GM18511 (cell line): ENCODE results near the gene LDLRAD3.
"Not testable (repeated sequence)": the region's sequence is repeated elsewhere in the genome, so short reads cannot be mapped to it uniquely, and the experiment has no call there.

Source experiments
- ATAC-seq: cut with Tn5 transposase; IDR thresholded peaks from one replicate; pipeline ENCODE4 v1.9.1; 2021; ENCODE audit warnings: mild to moderate bottlenecking, moderate library complexity; ENCODE audit not compliant: unreplicated experiment

LDLRAD3 gene

GRCh38 chr11:36039471-36039870 lies 95.6 kb downstream of the LDLRAD3 start:
- no peak for ATAC-seq

DNA sequence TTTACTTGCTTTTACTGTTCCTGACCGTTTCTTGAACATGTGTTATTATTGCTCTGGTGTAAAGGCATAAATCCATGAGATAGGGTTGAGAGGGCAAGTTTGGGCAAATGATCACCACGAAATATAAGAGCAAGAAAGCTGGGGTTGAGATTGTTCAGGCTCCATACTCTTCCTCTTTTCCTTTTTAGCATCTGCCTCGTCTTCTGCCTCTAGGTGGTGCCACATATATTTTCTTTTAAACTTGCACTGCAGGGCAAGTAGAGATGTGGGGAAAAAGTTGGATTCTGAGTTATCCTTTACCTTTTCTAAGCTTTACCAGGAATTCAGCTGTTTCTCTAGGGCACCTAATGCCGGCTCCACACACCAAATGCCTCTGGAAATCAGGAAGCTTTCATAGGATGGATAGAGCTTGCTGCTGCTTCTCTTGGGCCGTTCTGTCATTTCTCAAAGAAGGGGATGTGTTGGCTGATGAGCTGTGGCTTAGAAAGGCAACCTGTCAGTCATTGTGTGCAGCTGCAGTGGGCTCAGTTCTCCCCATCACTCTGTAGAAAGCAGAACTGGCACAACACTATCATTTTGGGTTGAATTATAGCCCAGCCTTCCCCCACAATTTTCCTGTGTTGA lies 98.2 kb downstream of the LDLRAD3 start:
- no peak for ATAC-seq

GRCh38 chr11:36044636-36045035 lies 100.8 kb downstream of the LDLRAD3 start:
- no peak for ATAC-seq

GRCh38 chr11:36045945-36046344 lies 102.1 kb downstream of the LDLRAD3 start:
- ATAC-seq = not testable (repeated sequence)

- ATAC-seq = no peak
Measured at GRCh38 chr11:36046932-36047331, 103.1 kb downstream of the LDLRAD3 start.

- no peak for ATAC-seq
Measured at GRCh38 chr11:36047344-36047743, 103.5 kb downstream of the LDLRAD3 start.

GRCh38 chr11:36048496-36049247 lies 104.8 kb downstream of the LDLRAD3 start:
- ATAC-seq = no peak

DNA sequence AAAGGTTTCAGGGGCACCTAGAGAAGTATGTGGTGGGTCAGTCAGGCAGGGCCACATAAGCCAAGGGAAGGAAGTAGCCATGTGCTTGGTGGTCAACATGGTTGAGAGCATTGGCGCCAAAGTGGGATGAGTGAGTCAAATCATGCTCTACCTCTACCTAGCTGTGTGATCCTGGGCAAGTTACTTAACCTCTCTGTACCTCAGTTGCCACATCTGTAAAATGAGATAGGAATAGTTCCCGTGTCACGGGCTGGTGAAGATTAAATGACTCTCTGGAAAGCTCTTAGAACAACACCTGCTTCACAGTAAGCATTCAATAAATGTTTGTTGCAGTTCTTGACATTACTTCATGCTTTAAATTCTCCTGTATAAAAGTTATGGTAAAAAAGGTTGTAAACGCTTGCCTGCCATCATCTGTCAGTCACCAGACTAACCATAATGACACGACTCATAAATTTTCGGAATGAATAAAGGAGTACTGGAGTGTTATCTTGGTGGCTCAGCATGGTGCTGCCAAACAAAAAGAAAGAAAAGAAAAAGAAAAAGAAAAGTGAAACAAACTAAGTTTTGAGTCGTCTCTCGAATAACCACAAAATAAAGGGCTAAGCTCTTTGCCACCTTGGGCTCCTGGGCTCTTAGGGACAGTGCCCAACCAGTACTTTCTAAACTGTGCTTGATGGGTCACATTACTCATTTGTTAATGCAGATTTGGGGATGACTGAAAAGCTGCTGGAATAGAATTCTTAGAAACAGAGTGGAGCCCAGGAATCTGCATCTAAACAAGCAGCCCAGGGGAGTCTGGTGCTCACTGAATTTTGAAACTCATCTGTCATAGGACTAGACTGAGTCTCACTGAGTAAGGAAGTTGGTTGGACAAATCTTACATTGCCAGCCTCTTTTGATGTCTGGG lies 107.6 kb downstream of the LDLRAD3 start:
- ATAC-seq = no peak

GRCh38 chr11:36053281-36053680 lies 109.4 kb downstream of the LDLRAD3 start:
- no peak for ATAC-seq

GRCh38 chr11:36053862-36054261 lies 110.0 kb downstream of the LDLRAD3 start:
- no peak for ATAC-seq

GRCh38 chr11:36054628-36055027 lies 110.8 kb downstream of the LDLRAD3 start:
- no peak for ATAC-seq

GRCh38 chr11:36056160-36056751 lies 112.4 kb downstream of the LDLRAD3 start:
- ATAC-seq = no peak

- ATAC-seq = no peak
Measured at GRCh38 chr11:36057379-36058042, 113.6 kb downstream of the LDLRAD3 start.

DNA sequence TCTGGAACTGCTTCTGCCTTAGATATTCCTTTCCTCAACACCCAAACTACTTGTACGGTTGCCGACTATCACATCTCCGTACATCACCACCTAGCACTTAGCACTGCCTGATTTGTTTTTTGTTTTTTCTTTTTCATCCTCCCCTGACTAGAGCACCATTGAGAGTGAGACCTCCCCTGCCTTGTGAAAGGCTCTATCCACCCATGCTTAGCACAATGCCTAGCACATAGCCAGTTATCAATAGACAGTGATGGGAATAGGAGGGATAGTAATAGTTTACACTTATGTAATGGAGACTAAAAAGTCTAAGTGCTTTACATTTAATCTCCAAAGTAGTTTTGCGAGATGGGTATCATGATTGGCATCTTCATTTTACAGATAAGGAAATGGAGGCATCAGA lies 115.8 kb downstream of the LDLRAD3 start:
- ATAC-seq = no peak

- no peak for ATAC-seq
Measured at GRCh38 chr11:36060926-36061325, 117.1 kb downstream of the LDLRAD3 start.

DNA sequence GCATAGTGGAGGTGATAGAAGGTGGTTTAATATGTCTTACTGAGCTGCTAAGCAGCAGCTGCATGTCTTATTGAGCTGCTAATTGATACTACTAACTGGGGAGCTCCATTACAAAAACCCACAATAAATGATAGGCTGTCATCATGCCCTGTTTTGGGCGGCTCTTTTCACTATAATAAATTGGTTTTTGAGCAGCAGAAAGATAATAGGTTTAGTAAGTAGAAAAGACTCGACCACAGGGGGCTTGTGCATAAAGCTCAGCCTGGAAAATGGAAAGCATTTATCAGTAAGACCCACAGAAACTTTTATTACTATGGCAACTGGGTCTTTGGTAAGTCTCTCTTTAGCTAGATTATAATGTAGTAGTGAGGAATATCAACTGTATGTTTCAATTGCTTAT lies 117.6 kb downstream of the LDLRAD3 start:
- no peak for ATAC-seq

DNA sequence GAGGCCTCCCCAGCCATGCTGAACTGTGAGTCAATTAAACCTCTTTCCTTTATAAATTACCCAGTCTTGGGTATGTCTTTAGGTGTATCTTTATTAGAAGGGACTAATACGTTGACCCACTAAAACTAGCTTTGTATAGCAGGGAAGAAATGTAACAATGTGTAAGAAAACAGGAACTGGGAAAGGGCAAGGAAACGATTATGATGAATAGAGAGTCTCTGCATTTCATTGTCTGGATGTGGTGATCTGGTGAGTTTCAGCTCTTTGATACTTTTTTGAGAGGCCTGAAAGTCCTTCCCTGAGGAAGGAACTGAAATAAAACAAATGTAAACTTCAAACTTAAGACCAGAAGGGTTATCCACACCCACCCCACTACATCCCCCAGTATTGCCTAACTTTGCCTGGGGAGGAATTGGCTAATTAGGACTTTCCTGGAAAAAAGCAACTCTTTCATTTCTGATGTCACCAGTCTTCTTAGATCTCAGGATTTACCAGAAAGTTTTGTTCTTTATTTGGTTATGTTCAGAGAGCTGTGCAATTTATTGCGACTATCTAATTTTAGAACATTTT lies 119.0 kb downstream of the LDLRAD3 start:
- ATAC-seq = no peak

DNA sequence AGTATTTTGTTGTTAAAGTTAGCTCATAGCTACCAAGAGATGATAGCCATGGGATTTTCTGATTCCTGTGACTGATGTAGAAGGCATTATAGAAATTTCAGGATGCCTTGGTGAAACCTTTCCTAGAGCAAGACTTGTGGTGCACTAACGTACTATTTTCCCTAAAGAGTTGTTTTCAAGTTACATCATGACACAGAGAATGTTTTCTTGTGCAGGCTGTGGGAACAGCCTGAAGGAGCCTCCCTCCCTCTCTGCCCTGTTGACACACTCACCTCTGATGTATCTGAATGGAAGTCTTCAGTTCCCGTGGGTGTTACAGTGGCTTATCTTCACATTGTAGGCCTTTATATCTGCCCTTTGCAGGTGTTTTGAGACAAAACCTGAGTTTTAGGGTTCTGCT lies 121.6 kb downstream of the LDLRAD3 start:
- no peak for ATAC-seq

DNA sequence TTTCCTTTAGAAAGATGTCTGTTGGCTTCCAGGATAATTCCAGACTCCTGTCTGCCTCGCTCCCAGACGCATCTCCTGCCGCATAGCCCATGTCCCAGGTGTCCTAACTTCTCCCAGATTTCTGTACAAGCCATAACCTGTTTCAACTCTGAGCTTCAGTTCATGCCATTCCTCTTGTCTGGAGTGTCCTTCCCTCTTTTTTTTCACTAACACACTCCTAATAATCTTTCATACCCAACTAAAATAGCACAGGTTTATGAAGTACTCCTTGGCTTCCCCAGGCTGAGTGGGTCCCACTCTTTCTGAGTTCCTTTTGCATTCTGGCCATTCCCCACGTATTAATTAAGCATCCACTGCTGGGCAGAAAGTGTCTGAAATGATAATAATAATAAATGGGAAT lies 123.0 kb downstream of the LDLRAD3 start:
- ATAC-seq = no peak

- ATAC-seq = no peak
Measured at GRCh38 chr11:36069576-36070212, 125.8 kb downstream of the LDLRAD3 start.
